Stimulated activated CD4-positive, alpha-beta T cell treated with anti-CD3 and anti-CD28 coated beads, Interleukin-15, amount 100 ng/mL, for 1 hour (primary cell): Measurements from ENCODE around the gene OR6N2.

Experiments used
- DNase-seq, 2 donors: peaks; one replicate each; pipeline ENCODE4 v3.0.0-alpha.2; 2020; ENCODE audit warnings: low read depth in 1 of 2, low spot score in 1 of 2

OR6N2 gene

GRCh38 chr1:158781104-158781503 lies at the start of gene OR6N2:
Gene OR6N2 (minus strand): TSS chr1:158781204. CDS start chr1:158777635, 3,569 bp downstream.
- DNase-seq, result no peak

GRCh38 chr1:158830074-158830677 lies 49.2 kb upstream of the OR6N2 start:
- no peak for DNase-seq

GRCh38 chr1:158821723-158822122 lies 40.7 kb upstream of the OR6N2 start:
- no peak for DNase-seq

- no peak for DNase-seq
Measured at GRCh38 chr1:158819461-158820443, 38.7 kb upstream of the OR6N2 start.

- no peak for DNase-seq
Measured at GRCh38 chr1:158818975-158819431, 38.0 kb upstream of the OR6N2 start.

- DNase-seq, result no peak
Measured at GRCh38 chr1:158818560-158818959, 37.6 kb upstream of the OR6N2 start.

GRCh38 chr1:158814970-158815369 lies 34.0 kb upstream of the OR6N2 start:
- no peak for DNase-seq

- DNase-seq, result no peak
Measured at GRCh38 chr1:158813164-158813563, 32.2 kb upstream of the OR6N2 start.

GRCh38 chr1:158812336-158812735 lies 31.3 kb upstream of the OR6N2 start:
- DNase-seq, result no peak

GRCh38 chr1:158810311-158810710 lies 29.3 kb upstream of the OR6N2 start:
- no peak for DNase-seq

GRCh38 chr1:158809862-158810261 lies 28.9 kb upstream of the OR6N2 start:
- no peak for DNase-seq

- no peak for DNase-seq
Measured at GRCh38 chr1:158809256-158809655, 28.3 kb upstream of the OR6N2 start.

GRCh38 chr1:158806916-158807536 lies 26.0 kb upstream of the OR6N2 start:
- no peak for DNase-seq

GRCh38 chr1:158803678-158804077 lies 22.7 kb upstream of the OR6N2 start:
- DNase-seq, result no peak

- DNase-seq, result no peak
Measured at GRCh38 chr1:158801396-158801795, 20.4 kb upstream of the OR6N2 start.

- DNase-seq, result no peak
Measured at GRCh38 chr1:158800526-158800925, 19.5 kb upstream of the OR6N2 start.

GRCh38 chr1:158799689-158800088 lies 18.7 kb upstream of the OR6N2 start:
- no peak for DNase-seq

- DNase-seq, result no peak
Measured at GRCh38 chr1:158798531-158798930, 17.5 kb upstream of the OR6N2 start.

- DNase-seq, result no peak
Measured at GRCh38 chr1:158794247-158794646, 13.2 kb upstream of the OR6N2 start.

GRCh38 chr1:158793604-158794003 lies 12.6 kb upstream of the OR6N2 start:
- DNase-seq, result peak in 1 of 2 donors; percentile 20

GRCh38 chr1:158771950-158772866 lies 8.8 kb downstream of the OR6N2 start, which contains the start of gene OR6N1:
Gene OR6N1 (minus strand): TSS chr1:158772195. CDS start chr1:158766682, 5,513 bp downstream.
- DNase-seq, result no peak
